Measurements from ENCODE around the gene TEX10.
"Not testable (repeated sequence)": the region's sequence is repeated elsewhere in the genome, so short reads cannot be mapped to it uniquely, and the experiment has no call there.

The TEX10 gene

DNA sequence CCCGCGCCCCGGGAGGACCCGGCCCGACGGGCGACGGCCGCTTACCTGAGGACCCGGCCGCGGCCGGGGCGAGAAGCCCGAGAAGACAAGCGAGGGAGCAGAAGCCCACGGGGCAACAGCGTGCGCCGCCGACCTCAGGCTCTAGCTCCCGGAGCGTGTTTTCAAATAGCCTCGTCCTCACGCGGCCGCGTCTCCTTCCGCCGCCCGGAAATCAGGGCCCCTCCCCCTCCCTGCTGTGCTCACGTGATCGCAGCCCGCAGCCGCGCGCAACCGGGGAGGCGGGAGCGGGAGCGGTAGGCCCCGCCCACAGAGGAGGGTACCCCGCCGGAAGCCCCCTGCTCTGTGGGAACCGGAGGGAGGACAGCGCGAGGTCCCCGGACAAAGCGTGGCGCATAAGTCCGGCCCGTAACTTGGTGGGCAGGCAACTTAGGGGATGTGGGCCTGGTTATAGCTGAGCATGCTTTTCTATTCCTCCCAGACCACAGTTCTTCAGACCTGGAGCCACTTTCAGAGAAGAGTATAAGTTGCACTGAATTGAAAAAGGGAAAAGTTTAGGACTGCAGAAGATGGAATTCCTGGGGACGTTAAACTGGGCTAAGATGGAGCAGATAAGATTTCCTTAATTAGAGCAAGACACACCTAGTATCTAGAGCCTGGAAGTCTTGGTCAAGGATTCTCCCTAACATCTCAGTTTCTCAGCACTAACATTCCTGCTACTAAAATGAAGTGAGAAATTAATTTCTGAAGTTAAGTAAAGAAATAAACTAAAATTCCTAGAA lies at the start of gene TEX10:
Gene TEX10, minus strand, starts transcription at position 216 of the 779 bp plus-strand sequence. CDS start 3,579 bp downstream, outside the sequence.
- peaks cover 9% of the 10 kb centered on the region; the same call in 1 of the 2 replicates for H3K36me3 ChIP-seq (ENCODE audit: insufficient read depth, low read length)
- peak within 1 kb of the TSS; percentile 95 for H3K9ac ChIP-seq (ENCODE audit: low read depth, low read length)
- peaks cover 16% of the 10 kb centered on the region for H3K4me1 ChIP-seq (ENCODE audit: insufficient read depth, low read length)

DNA sequence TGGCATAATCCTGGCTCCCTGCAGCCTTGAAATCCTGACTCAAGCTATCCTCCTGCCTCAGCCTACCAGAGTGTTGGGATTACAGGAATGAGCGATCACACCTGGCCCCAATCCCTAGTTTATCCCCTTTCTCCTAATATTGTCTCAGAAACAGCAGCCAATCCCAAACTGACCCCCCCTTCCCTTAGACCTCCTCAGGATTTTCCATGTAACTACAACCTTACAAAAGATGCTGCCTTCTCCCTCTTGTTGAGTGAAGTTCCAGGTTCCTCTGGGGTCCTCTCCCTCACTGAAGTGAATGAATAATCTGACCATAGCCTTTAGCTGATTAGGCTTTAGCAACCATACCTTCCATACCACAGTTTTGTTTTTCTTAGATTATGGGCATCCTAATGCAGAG lies 48.3 kb upstream of the TEX10 start:
- Histone ChIP-seq H3K4me1 (ENCODE audit: insufficient read depth, low read length) (no peaks in the 10 kb centered on the region), H3K9ac (ENCODE audit: low read depth, low read length) (no peak overlapping the region), H3K36me3 (ENCODE audit: insufficient read depth, low read length) (no peaks in the 10 kb centered on the region), H3K9me3 (ENCODE audit: control insufficient read depth, insufficient read depth, low read length) (no peaks in the 10 kb centered on the region; the same call in 1 of the 2 replicates)

More for the DNA sequence above, at the start of gene TEX10:
- H3K9me3 ChIP-seq (ENCODE audit: control insufficient read depth, insufficient read depth, low read length), result peaks cover 3% of the 10 kb centered on the region; the same call in 1 of the 2 replicates

DNA sequence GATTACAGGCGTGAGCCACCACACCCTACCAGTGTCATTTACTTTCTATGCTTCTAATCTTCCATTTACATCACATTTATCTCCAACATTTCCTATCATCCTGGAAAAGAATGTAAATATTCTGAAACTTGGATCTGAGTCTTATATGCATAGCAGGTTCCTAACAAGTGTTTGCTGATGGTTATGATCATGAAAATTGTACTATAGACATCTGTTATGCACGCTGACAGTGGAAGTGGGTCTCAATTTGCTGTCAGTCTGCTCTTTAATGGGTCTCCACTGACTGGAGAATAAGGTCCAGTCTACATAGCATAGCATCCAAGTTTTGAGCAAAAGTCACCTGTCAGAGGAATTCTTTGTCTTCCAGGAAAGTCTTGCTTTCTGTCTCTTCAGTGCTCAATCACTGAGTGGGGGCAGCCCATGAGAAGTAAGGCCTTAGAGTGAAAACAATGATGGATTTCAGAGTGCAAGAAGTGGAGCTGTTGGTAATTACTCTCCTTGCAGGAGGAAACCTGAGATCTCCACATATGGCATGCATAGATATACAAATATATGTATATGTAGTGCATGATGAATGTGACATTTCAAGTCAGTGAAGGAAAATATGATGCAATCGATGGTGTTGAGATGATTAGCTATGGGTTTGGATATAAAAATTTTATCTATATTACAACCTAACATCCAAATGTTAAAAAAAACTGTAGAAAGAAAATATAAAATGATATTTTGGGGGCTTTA lies 45.0 kb upstream of the TEX10 start:
- Histone ChIP-seq H3K4me1 (ENCODE audit: insufficient read depth, low read length) (no peaks in the 10 kb centered on the region), H3K36me3 (ENCODE audit: insufficient read depth, low read length) (no peaks in the 10 kb centered on the region), H3K9ac (ENCODE audit: low read depth, low read length) (no peak overlapping the region), H3K9me3 (ENCODE audit: control insufficient read depth, insufficient read depth, low read length) (no peaks in the 10 kb centered on the region; the same call in 1 of the 2 replicates)

DNA sequence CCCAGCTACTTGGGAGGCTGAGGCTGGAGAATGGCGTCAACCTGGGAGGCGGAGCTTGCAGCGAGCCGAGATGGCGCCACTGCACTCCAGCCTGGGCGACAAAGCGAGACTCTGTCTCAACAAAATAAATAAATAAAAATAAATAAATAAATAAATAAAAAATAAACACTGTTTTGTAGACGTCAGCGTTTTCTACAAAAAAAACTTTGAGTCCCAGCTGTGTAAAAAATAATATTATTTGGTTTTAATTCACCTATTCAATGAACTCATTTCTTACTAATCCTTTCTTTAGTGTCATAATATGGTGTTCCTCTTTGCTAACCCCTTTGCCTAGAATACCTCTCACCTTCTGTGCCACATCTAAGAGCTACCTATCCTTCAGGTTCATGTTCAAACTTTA lies 44.0 kb upstream of the TEX10 start:
- peaks cover 1% of the 10 kb centered on the region; the same call in 1 of the 2 replicates for H3K9me3 ChIP-seq (ENCODE audit: control insufficient read depth, insufficient read depth, low read length)
- H3K36me3 ChIP-seq (ENCODE audit: insufficient read depth, low read length), result peaks cover under 1% of the 10 kb centered on the region; the same call in 1 of the 2 replicates
- H3K9ac ChIP-seq (ENCODE audit: low read depth, low read length), result no peak overlapping the region
- H3K4me1 ChIP-seq (ENCODE audit: insufficient read depth, low read length), result no peaks in the 10 kb centered on the region

DNA sequence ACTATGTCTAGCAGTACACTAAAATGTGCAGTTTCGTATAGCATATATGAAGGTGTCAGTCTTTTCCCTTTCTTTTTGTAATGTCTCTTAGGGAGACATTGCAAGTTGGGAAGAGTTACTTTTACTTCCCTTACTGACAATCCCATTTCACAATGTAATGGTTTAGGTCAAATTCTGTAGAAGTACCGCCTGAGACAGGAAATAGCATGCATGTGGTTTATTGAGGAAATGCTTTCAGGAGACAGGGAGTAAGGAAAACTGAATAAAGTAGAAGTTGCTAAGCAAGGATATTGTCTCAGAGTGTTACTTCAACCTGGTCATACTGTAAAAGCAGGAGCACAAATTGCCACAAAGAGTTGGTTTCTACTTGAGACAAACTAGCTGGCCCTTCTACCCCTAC lies 42.1 kb upstream of the TEX10 start:
- H3K9ac ChIP-seq (ENCODE audit: low read depth, low read length), result no peak overlapping the region
- H3K9me3 ChIP-seq (ENCODE audit: control insufficient read depth, insufficient read depth, low read length), result peaks cover 3% of the 10 kb centered on the region; the same call in 1 of the 2 replicates
- no peaks in the 10 kb centered on the region for H3K4me1 ChIP-seq (ENCODE audit: insufficient read depth, low read length)
- peaks cover 3% of the 10 kb centered on the region for H3K36me3 ChIP-seq (ENCODE audit: insufficient read depth, low read length)

- Histone ChIP-seq H3K36me3 (ENCODE audit: insufficient read depth, low read length) (peaks cover 3% of the 10 kb centered on the region), H3K9ac (ENCODE audit: low read depth, low read length) (no peak overlapping the region), H3K9me3 (ENCODE audit: control insufficient read depth, insufficient read depth, low read length) (peaks cover 3% of the 10 kb centered on the region; the same call in 1 of the 2 replicates), H3K4me1 (ENCODE audit: insufficient read depth, low read length) (no peaks in the 10 kb centered on the region)
Observed at GRCh38 chr9:100394032-100394695, 41.4 kb upstream of the TEX10 start.

- not testable (repeated sequence) for H3K9me3 ChIP-seq (ENCODE audit: control insufficient read depth, insufficient read depth, low read length); H3K36me3 ChIP-seq (ENCODE audit: insufficient read depth, low read length); H3K9ac ChIP-seq (ENCODE audit: low read depth, low read length); H3K4me1 ChIP-seq (ENCODE audit: insufficient read depth, low read length)
Observed at GRCh38 chr9:100392989-100393388, 40.2 kb upstream of the TEX10 start.

GRCh38 chr9:100379862-100380261 lies 27.1 kb upstream of the TEX10 start:
- H3K9me3 ChIP-seq (ENCODE audit: control insufficient read depth, insufficient read depth, low read length), result peaks cover 9% of the 10 kb centered on the region

DNA sequence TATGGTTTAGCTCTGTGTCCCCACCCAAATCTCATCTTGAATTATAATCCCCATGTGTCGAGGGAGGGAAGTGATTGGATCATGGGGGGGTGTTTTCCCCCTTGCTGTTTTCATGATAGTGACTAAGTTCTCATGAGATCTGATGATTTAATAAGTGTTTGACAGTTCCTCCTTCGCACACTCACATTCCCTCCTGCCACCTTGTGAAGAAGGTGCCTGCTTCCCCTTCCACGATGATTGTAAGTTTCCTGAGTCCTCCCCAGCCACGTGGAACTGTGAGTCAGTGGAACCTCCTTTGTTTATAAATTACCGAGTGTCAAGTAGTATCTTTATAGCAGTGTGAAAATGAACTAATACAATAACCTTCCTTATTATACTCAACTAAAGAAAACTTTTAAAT lies 24.3 kb upstream of the TEX10 start:
- Histone ChIP-seq H3K9ac (ENCODE audit: low read depth, low read length) (no peak overlapping the region), H3K36me3 (ENCODE audit: insufficient read depth, low read length) (no peaks in the 10 kb centered on the region), H3K4me1 (ENCODE audit: insufficient read depth, low read length) (peaks cover 5% of the 10 kb centered on the region)

More at GRCh38 chr9:100379862-100380261, 27.1 kb upstream of the TEX10 start:
- peaks cover 5% of the 10 kb centered on the region for H3K4me1 ChIP-seq (ENCODE audit: insufficient read depth, low read length)
- H3K36me3 ChIP-seq (ENCODE audit: insufficient read depth, low read length), result no peaks in the 10 kb centered on the region
- H3K9ac ChIP-seq (ENCODE audit: low read depth, low read length), result no peak overlapping the region

DNA sequence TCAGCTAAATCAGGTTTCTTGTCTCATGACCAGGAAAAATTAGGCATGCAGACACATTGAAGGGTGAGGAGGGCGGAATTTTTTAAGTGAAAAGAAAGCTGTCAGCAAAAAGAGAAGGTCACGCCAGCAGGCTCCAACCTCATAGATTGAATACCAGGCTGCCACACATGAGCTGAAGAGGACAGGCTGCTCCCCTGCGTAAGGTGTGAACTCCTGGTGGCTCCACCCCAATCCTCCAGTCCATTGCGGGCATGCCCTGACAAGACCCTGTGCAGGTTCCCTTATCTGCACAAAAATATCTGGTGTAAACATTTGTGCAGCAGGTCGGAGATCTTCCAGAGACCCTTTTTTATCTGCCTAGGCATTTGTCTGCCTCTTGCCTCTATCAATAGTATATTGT lies 22.9 kb upstream of the TEX10 start:
- Histone ChIP-seq H3K9me3 (ENCODE audit: control insufficient read depth, insufficient read depth, low read length) (peaks cover 12% of the 10 kb centered on the region), H3K4me1 (ENCODE audit: insufficient read depth, low read length) (peaks cover 5% of the 10 kb centered on the region), H3K9ac (ENCODE audit: low read depth, low read length) (no peak overlapping the region), H3K36me3 (ENCODE audit: insufficient read depth, low read length) (no peaks in the 10 kb centered on the region)

More for the DNA sequence above, 24.3 kb upstream of the TEX10 start:
- H3K9me3 ChIP-seq (ENCODE audit: control insufficient read depth, insufficient read depth, low read length), result peaks cover 10% of the 10 kb centered on the region

GRCh38 chr9:100372648-100373047 lies 19.9 kb upstream of the TEX10 start:
- H3K36me3 ChIP-seq (ENCODE audit: insufficient read depth, low read length), result no peaks in the 10 kb centered on the region
- H3K9me3 ChIP-seq (ENCODE audit: control insufficient read depth, insufficient read depth, low read length), result peaks cover 12% of the 10 kb centered on the region
- H3K4me1 ChIP-seq (ENCODE audit: insufficient read depth, low read length), result no peaks in the 10 kb centered on the region
- H3K9ac ChIP-seq (ENCODE audit: low read depth, low read length), result no peak overlapping the region

DNA sequence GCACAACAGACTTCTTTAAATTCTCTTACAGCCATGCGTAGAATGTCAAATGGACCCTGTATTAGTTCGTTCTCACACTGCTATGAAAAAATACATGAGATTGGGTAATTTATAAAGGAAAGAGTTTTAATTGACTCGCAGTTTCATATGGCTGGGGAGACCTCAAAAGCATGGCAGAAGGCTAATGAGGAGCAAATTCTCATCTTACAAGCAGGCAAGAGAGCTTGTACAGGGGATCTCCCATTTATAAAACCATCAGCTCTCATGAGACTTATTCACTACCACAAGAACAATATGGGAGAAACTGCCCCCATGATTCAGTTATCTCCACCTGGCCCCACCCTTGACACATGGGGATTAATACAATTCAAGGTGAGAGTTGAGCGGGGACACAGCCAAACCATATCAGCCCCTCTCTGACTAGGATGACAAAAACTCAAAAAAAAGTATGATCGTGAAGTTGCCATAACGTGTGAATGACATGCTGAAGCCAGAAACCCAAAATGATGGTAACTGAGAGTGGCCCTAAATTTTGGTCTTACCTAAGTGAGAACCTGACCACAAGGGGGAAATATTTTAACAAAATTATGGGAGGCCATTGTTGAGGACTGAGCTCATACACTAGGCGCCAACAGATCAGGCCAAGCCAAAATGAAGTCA lies 17.5 kb upstream of the TEX10 start:
- H3K9me3 ChIP-seq (ENCODE audit: control insufficient read depth, insufficient read depth, low read length), result peaks cover 5% of the 10 kb centered on the region; the same call in 1 of the 2 replicates
- no peak overlapping the region for H3K9ac ChIP-seq (ENCODE audit: low read depth, low read length)
- H3K36me3 ChIP-seq (ENCODE audit: insufficient read depth, low read length), result no peaks in the 10 kb centered on the region

GRCh38 chr9:100368672-100369071 lies 15.9 kb upstream of the TEX10 start:
- peaks cover 5% of the 10 kb centered on the region; the same call in 1 of the 2 replicates for H3K9me3 ChIP-seq (ENCODE audit: control insufficient read depth, insufficient read depth, low read length)
- H3K9ac ChIP-seq (ENCODE audit: low read depth, low read length), result no peak overlapping the region
- H3K36me3 ChIP-seq (ENCODE audit: insufficient read depth, low read length), result no peaks in the 10 kb centered on the region
- H3K4me1 ChIP-seq (ENCODE audit: insufficient read depth, low read length), result no peaks in the 10 kb centered on the region

More for the DNA sequence above, 17.5 kb upstream of the TEX10 start:
- H3K4me1 ChIP-seq (ENCODE audit: insufficient read depth, low read length), result no peaks in the 10 kb centered on the region

- H3K9me3 ChIP-seq (ENCODE audit: control insufficient read depth, insufficient read depth, low read length), result no peaks in the 10 kb centered on the region
- H3K9ac ChIP-seq (ENCODE audit: low read depth, low read length), result no peak overlapping the region
- H3K4me1 ChIP-seq (ENCODE audit: insufficient read depth, low read length), result no peaks in the 10 kb centered on the region
- H3K36me3 ChIP-seq (ENCODE audit: insufficient read depth, low read length), result no peaks in the 10 kb centered on the region
Observed at GRCh38 chr9:100366121-100366520, 13.4 kb upstream of the TEX10 start.

Measured in ES-I3 (cell line).